Esophagus (tissue), 2 donors: ENCODE measurements around the gene PARG. TPM values are rescaled to one million over a fixed set of nuclear protein-coding genes. Genes with fewer than 3 reads are reported as not detected.

Experiments used
- H3K27ac ChIP-seq, 2 donors: one replicate each; pipeline ENCODE4 v1.5.1; 2013; ENCODE audit warnings: low read depth in 2 of 2, mild to moderate bottlenecking in 2 of 2, inconsistent platforms in 1 of 2, low read length in 1 of 2, moderate library complexity in 1 of 2
- H3K27me3 ChIP-seq, 2 donors: one replicate each; pipeline ENCODE4 v1.6.1; 2013; ENCODE audit warnings: low read length in 2 of 2, control low read depth in 1 of 2, mild to moderate bottlenecking in 1 of 2; ENCODE audit not compliant: insufficient read depth in 2 of 2, control insufficient read depth in 1 of 2
- H3K36me3 ChIP-seq, 2 donors: one replicate each; pipeline ENCODE4 v1.6.1; 2013; ENCODE audit warnings: low read length in 1 of 2; ENCODE audit not compliant: control insufficient read depth in 2 of 2, insufficient read depth in 2 of 2
- H3K4me1 ChIP-seq, 2 donors: one replicate each; pipeline ENCODE4 v1.6.1; 2013; ENCODE audit warnings: low read length in 1 of 2; ENCODE audit not compliant: control insufficient read depth in 2 of 2, insufficient read depth in 2 of 2
- H3K4me3 ChIP-seq, 2 donors: one replicate each; pipeline ENCODE4 v1.5.1; 2013; ENCODE audit warnings: low read length in 2 of 2, mild to moderate bottlenecking in 2 of 2, low read depth in 1 of 2, moderate library complexity in 1 of 2
- H3K9me3 ChIP-seq, 2 donors: one replicate each; pipeline ENCODE4 v1.6.1; 2013; ENCODE audit warnings: mild to moderate bottlenecking in 2 of 2, low read depth in 1 of 2, low read length in 1 of 2, moderate library complexity in 1 of 2; ENCODE audit not compliant: control insufficient read depth in 2 of 2, insufficient read depth in 1 of 2
- WGBS, 2 donors: extraction: QIAGEN DNeasy Blood & Tissue Kit; methylation state at CpG; one replicate each; pipeline ENCODE4 v1.1.7; 2013; 5-methylcytosine and 5-hydroxymethylcytosine counted together
- polyA plus RNA-seq, 2 donors: library from polyadenylated mRNA; stranded (reverse); fragments of 200-250 nt; gene quantifications; one replicate each; pipeline ENCODE4 v1.2.3, GENCODE V29; 2013
- donor health status: healthy with polysubstance abuse.
- donor health status: Bipolar disorder and iron deficiency.

PARG gene
- polyA plus RNA-seq, 2 donors = 3.1 to 7.6 TPM

DNA sequence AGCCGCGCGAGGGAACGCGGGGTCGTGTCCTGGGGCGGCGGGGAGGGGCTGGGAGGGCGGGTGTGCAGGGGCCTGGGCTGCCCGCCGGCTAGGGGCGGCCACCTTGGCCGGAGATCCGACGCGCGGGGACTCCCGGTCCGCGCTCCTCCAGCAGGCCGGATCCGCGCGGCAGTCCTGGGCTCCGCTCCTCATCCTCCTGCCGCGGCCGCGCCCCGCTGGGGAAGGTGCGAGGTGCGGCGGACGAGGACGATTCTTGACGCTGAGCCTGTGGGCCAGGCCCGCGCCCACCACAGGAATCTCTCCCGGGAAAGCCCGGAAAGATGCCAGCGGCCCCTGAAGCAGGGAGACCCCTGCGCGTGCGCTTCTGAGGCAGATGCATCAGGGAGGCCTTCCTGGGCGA is 173.1 kb downstream of the PARG start:
- peaks cover 10 to 12% of the 10 kb centered on the region in 2 donors for H3K27me3 ChIP-seq
- no peak overlapping the region for H3K4me3 ChIP-seq
- peaks cover 0 to 3% of the 10 kb centered on the region in 2 donors for H3K9me3 ChIP-seq
- no peaks in the 10 kb centered on the region for H3K36me3 ChIP-seq
- H3K27ac ChIP-seq = no peak overlapping the region
- whole genome bisulfite sequencing, 2 donors = 12% methylated on average over 36 to 45 of the region's 45 CpGs
- H3K4me1 ChIP-seq = no peaks in the 10 kb centered on the region

DNA sequence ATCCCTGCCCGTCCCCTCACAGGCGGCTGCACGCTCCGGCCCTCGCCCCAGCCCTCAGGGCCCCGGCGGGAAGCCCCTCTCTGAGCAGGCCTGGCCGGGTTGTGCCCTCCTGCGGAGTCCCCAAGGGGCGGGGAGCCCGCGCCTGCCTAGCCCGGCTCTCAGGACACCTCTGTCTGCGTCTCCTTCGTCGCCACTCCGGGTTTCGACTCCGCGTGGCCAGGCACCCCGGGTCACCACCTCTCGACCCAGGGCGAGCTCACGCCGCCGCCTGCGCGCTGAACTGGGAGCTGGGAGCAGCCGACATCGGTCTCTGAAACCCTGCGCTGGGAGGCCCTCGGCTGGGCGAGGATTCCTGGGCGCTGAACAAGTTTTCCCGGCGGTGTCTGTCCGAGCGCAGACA is 173.5 kb downstream of the PARG start:
- peaks cover 0 to 3% of the 10 kb centered on the region in 2 donors for H3K9me3 ChIP-seq
- no peak overlapping the region for H3K4me3 ChIP-seq
- H3K4me1 ChIP-seq = no peaks in the 10 kb centered on the region
- no peaks in the 10 kb centered on the region for H3K36me3 ChIP-seq
- no peak overlapping the region for H3K27ac ChIP-seq
- peaks cover 10 to 12% of the 10 kb centered on the region in 2 donors for H3K27me3 ChIP-seq
- WGBS, 2 donors = 10 to 11% methylated on average over 38 of the region's 38 CpGs

Other genes with a start within 250 kb of the PARG start
- under 1 TPM; 0.10 to 0.16 TPM for gene OGDHL, start 179.7 kb downstream of the PARG start, polyA plus RNA-seq
- gene TIMM23B, start within 50 bp of the PARG start, polyA plus RNA-seq = 1 to 10 TPM; 6.1 to 7.2 TPM
- gene AGAP6, start 46.4 kb upstream of the PARG start, polyA plus RNA-seq = 10 to 100 TPM in 1 of 2 donors, 1 to 10 TPM in 1; 8.7 to 19.3 TPM
- gene WASHC2A, start 125.9 kb upstream of the PARG start, polyA plus RNA-seq = 10 to 100 TPM; 10.9 to 12.9 TPM